Measurements from ENCODE around the gene CHMP2A. TPM values are rescaled to one million over a fixed set of nuclear protein-coding genes. Genes with fewer than 3 reads are reported as not detected.

The CHMP2A gene
- total and polyA plus RNA-seq, 2 of the 13 experiments (the other 11 are each of a cell fraction or from before 2014, with no cell fraction given) = 49.7 to 55.0 TPM

DNA sequence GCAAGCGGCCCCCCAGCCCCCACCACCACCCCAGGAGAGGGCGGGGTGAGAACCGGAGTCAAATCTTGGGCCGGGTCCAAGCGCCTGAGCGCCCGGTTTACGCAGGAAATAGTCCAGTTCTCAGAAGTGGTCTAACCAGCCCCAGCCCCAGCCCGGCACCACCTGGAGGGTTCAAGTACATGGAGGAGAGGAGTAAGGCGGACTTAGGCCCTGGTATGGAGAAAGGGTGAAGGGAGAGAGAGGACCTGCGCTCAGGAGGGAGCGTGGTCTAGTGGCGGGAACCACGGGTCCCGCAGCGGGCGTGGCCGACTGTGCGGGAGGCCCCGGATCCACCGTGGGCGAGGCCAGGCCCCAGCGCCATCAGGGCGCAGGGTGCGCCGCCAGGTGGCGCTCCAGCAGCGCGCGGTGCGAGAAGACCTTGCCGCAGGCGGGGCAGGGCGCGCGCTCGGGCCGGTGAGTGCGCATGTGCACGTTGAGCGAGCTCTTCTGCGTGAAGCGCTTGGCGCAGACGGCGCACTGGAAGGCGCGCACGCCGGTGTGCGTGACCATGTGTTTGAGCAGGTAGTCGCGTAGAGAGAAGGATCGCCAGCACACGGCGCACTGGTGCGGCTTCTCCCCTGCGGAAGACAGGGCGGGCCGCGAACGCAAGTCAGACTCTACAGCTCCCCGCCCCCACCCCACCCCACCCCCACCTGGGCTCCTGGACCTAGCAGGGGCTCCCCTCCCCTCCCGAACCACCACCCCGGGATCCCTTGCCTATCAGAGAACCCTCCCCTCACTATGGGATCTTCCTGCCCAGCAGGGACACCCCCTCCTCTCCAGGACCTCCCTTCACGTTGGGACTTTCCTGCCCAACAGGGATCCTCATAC, 41.0 kb downstream of the CHMP2A start (continued):
- no peak for TF ChIP-seq KLF15 (CRISPR knock-in tag; IDR thresholded peaks at IDR 0.05; ENCODE audit: borderline replicate concordance)
- 0 out of 2 replicates have a peak, but pooled peaks have one; percentile 16 for TF ChIP-seq ZNF274 (CRISPR knock-in tag; IDR thresholded peaks at IDR 0.05)
- TF ChIP-seq TCF12 (IDR thresholded peaks at IDR 0.05) = no peak
- TF ChIP-seq TCF12 (CRISPR knock-in tag; IDR thresholded peaks at IDR 0.05) = peak; percentile 88; the same call in 1 of the 2 replicates
- no peak for TF ChIP-seq ZNF570 (CRISPR knock-in tag; IDR thresholded peaks at IDR 0.05; ENCODE audit: borderline replicate concordance)
- TF ChIP-seq, protein P1, sequence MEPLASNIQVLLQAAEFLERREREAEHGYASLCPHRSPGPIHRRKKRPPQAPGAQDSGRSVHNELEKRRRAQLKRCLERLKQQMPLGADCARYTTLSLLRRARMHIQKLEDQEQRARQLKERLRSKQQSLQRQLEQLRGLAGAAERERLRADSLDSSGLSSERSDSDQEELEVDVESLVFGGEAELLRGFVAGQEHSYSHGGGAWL (CRISPR knock-in tag; IDR thresholded peaks at IDR 0.05) = peak; percentile 71
- TF ChIP-seq ZNF333 (CRISPR knock-in tag; IDR thresholded peaks at IDR 0.05; ENCODE audit: borderline replicate concordance) = no peak
- TF ChIP-seq SOX5 (CRISPR knock-in tag; IDR thresholded peaks at IDR 0.05; ENCODE audit: borderline replicate concordance) = peak; percentile 46; the same call in 1 of the 2 replicates
- peak; percentile 84 to 95 for TF ChIP-seq POLR2A (IDR thresholded peaks at IDR 0.05; ENCODE audit: insufficient read depth in 1 of 2, low read depth in 2 of 2, low read length in 2 of 2)
- TF ChIP-seq SKI (IDR thresholded peaks at IDR 0.05; ENCODE audit: partially characterized antibody) = peak; percentile 22
- peak; percentile 40; the same call in 1 of the 2 replicates for TF ChIP-seq MED13 (CRISPR knock-in tag; IDR thresholded peaks at IDR 0.05)
- TF ChIP-seq, protein P2, sequence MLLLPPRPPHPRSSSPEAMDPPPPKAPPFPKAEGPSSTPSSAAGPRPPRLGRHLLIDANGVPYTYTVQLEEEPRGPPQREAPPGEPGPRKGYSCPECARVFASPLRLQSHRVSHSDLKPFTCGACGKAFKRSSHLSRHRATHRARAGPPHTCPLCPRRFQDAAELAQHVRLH (CRISPR knock-in tag; IDR thresholded peaks at IDR 0.05; ENCODE audit: borderline replicate concordance, low read depth) = no peak
- no peak for TF ChIP-seq SETDB1 (CRISPR knock-in tag; IDR thresholded peaks at IDR 0.05; ENCODE audit: borderline replicate concordance)
- peak; percentile 81; the same call in 1 of the 2 replicates for TF ChIP-seq SAFB2 (CRISPR knock-in tag; IDR thresholded peaks at IDR 0.05; ENCODE audit: borderline replicate concordance, low read depth)
- TF ChIP-seq ZNF335 (CRISPR knock-in tag; IDR thresholded peaks at IDR 0.05) = 0 out of 2 replicates have a peak, but pooled peaks have one; percentile 29
- peak; percentile 76; the same call in 1 of the 2 replicates for TF ChIP-seq ARNTL (CRISPR knock-in tag; IDR thresholded peaks at IDR 0.05)
- 0 out of 2 replicates have a peak, but pooled peaks have one; percentile 61 for TF ChIP-seq ZNF598 (CRISPR knock-in tag; IDR thresholded peaks at IDR 0.05; ENCODE audit: borderline replicate concordance)
- peak; percentile 27 for TF ChIP-seq MED8 (CRISPR knock-in tag; IDR thresholded peaks at IDR 0.05; ENCODE audit: insufficient replicate concordance)
- TF ChIP-seq ZNF143 (CRISPR knock-in tag; IDR thresholded peaks at IDR 0.05) = peak; percentile 70
- peak; percentile 41; the same call in 1 of the 2 replicates for TF ChIP-seq RARA (CRISPR knock-in tag; IDR thresholded peaks at IDR 0.05)
- no peak for TF ChIP-seq ZNF24 (IDR thresholded peaks at IDR 0.05)
- no peak for TF ChIP-seq HNRNPL (IDR thresholded peaks at IDR 0.05; ENCODE audit: low read depth, low read length)
- TF ChIP-seq GPN1 (CRISPR knock-in tag; IDR thresholded peaks at IDR 0.05; ENCODE audit: borderline replicate concordance) = peak; percentile 58; the same call in 1 of the 2 replicates
- no peak for TF ChIP-seq RNF2 (conservative IDR thresholded peaks at IDR 0.05; ENCODE audit: low read depth)
- no peak for TF ChIP-seq ZFP41 (CRISPR knock-in tag; IDR thresholded peaks at IDR 0.05; ENCODE audit: borderline replicate concordance)
- TF ChIP-seq, protein P3, sequence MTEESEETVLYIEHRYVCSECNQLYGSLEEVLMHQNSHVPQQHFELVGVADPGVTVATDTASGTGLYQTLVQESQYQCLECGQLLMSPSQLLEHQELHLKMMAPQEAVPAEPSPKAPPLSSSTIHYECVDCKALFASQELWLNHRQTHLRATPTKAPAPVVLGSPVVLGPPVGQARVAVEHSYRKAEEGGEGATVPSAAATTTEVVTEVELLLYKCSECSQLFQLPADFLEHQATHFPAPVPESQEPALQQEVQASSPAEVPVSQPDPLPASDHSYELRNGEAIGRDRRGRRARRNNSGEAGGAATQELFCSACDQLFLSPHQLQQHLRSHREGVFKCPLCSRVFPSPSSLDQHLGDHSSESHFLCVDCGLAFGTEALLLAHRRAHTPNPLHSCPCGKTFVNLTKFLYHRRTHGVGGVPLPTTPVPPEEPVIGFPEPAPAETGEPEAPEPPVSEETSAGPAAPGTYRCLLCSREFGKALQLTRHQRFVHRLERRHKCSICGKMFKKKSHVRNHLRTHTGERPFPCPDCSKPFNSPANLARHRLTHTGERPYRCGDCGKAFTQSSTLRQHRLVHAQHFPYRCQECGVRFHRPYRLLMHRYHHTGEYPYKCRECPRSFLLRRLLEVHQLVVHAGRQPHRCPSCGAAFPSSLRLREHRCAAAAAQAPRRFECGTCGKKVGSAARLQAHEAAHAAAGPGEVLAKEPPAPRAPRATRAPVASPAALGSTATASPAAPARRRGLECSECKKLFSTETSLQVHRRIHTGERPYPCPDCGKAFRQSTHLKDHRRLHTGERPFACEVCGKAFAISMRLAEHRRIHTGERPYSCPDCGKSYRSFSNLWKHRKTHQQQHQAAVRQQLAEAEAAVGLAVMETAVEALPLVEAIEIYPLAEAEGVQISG (CRISPR knock-in tag; IDR thresholded peaks at IDR 0.05) = peak; percentile 91
- 0 out of 2 replicates have a peak, but pooled peaks have one; percentile 56 for TF ChIP-seq ZBTB7B (CRISPR knock-in tag; IDR thresholded peaks at IDR 0.05)
- no peak for TF ChIP-seq SYNCRIP (IDR thresholded peaks at IDR 0.05; ENCODE audit: insufficient read depth, low read depth, low read length)
- no peak for TF ChIP-seq TMF1 (CRISPR knock-in tag; IDR thresholded peaks at IDR 0.05; ENCODE audit: low read depth)
